Amniotic epithelial cell (primary cell): ENCODE data around the gene ARHGAP9.
"Not testable (repeated sequence)": the region's sequence is repeated elsewhere in the genome, so short reads cannot be mapped to it uniquely, and the experiment has no call there.

ENCODE experiments used
- DNase-seq: peaks from one replicate; pipeline ENCODE4 v3.0.0-alpha.2; 2010; ENCODE audit warnings: low read depth

Gene ARHGAP9

GRCh38 chr12:57479376-57480115 lies at the start of gene ARHGAP9:
Gene ARHGAP9 (minus strand): TSS chr12:57479866. CDS start chr12:57479406, 460 bp downstream.
- no peak for DNase-seq

- no peak for DNase-seq
Observed at GRCh38 chr12:57528831-57529555, 49.3 kb upstream of the ARHGAP9 start.

- DNase-seq = no peak
Observed at GRCh38 chr12:57528176-57528575, 48.5 kb upstream of the ARHGAP9 start.

GRCh38 chr12:57527184-57527583 lies 47.5 kb upstream of the ARHGAP9 start:
- no peak for DNase-seq

GRCh38 chr12:57526477-57527126 lies 46.9 kb upstream of the ARHGAP9 start:
- DNase-seq = no peak

GRCh38 chr12:57525615-57526383 lies 46.1 kb upstream of the ARHGAP9 start:
- no peak for DNase-seq

- DNase-seq = no peak
Observed at GRCh38 chr12:57524814-57525614, 45.3 kb upstream of the ARHGAP9 start.

- DNase-seq = no peak
Observed at GRCh38 chr12:57523706-57524614, 44.3 kb upstream of the ARHGAP9 start.

- DNase-seq = peak; percentile 70
Observed at GRCh38 chr12:57522887-57523705, 43.4 kb upstream of the ARHGAP9 start.

- DNase-seq = peak; percentile 93
Observed at GRCh38 chr12:57522011-57522886, 42.6 kb upstream of the ARHGAP9 start, which contains the start of gene MBD6. Gene MBD6 (plus strand): TSS chr12:57522824. CDS start chr12:57524304, 1,480 bp downstream.

- peak; percentile 58 for DNase-seq
Observed at GRCh38 chr12:57521525-57522010, 41.9 kb upstream of the ARHGAP9 start.

GRCh38 chr12:57520053-57520818 lies 40.6 kb upstream of the ARHGAP9 start, which contains the start of gene DDIT3:
Gene DDIT3 (minus strand): TSS chr12:57520514. CDS start chr12:57517406, 3,108 bp downstream.
- DNase-seq = peak; percentile 96

- no peak for DNase-seq
Observed at GRCh38 chr12:57519796-57520052, 40.1 kb upstream of the ARHGAP9 start.

GRCh38 chr12:57518920-57519795 lies 39.5 kb upstream of the ARHGAP9 start:
- peak; percentile 55 for DNase-seq

GRCh38 chr12:57518176-57518919 lies 38.7 kb upstream of the ARHGAP9 start:
- DNase-seq = peak; percentile 20

GRCh38 chr12:57517718-57518117 lies 38.1 kb upstream of the ARHGAP9 start:
- not testable (repeated sequence) for DNase-seq
